OCI-LY3 (cell line): Measurements from ENCODE around the gene DEXI.

ENCODE experiments used
- H2AFZ ChIP-seq: fragments of 200-600, 300-600 bp; shearing (Covaris generic); 2 replicates; pipeline ENCODE4 v1.6.0; 2014; ENCODE audit warnings: antibody characterized with exemption, low read depth, low read length
- H3K27ac ChIP-seq: fragments of 200-600, 300-600 bp; sonication (generic); 2 replicates; pipeline ENCODE4 v1.5.1; 2014; ENCODE audit warnings: mild to moderate bottlenecking, low read length, moderate library complexity, mixed read lengths
- H3K27me3 ChIP-seq: fragments of 200-600, 300-600 bp; sonication (generic); 2 replicates; pipeline ENCODE4 v1.6.1; 2014; ENCODE audit warnings: low read depth, low read length, mixed read lengths
- H3K36me3 ChIP-seq: fragments of 200-600, 300-600 bp; sonication (generic); replicated peaks from 2 replicates; pipeline ENCODE3; 2014; ENCODE audit warnings: low read depth, low read length, mixed read lengths
- H3K4me1 ChIP-seq: fragments of 300-600, 200-600 bp; sonication (generic); 2 replicates; pipeline ENCODE4 v1.6.1; 2014; ENCODE audit warnings: low read length, mixed read lengths
- H3K4me2 ChIP-seq: fragments of 200-600, 300-600 bp; sonication (generic); 2 replicates; pipeline ENCODE4 v1.6.1; 2014; ENCODE audit warnings: low read length, mixed read lengths
- H3K4me3 ChIP-seq: fragments of 300-600, 200-600 bp; sonication (generic); 2 replicates; pipeline ENCODE4 v1.5.1; 2014; ENCODE audit warnings: antibody characterized with exemption, mild to moderate bottlenecking, low read length, moderate library complexity
- H3K79me2 ChIP-seq: fragments of 300-600, 200-600 bp; shearing (Covaris generic); 2 replicates; pipeline ENCODE4 v1.6.1; 2014; ENCODE audit warnings: mild to moderate bottlenecking, low read length, mixed read lengths
- H3K9ac ChIP-seq: fragments of 300-600, 200-600 bp; shearing (Covaris generic); 2 replicates; pipeline ENCODE4 v1.6.0; 2014; ENCODE audit warnings: mild to moderate bottlenecking, low read length, moderate library complexity
- H3K9me3 ChIP-seq: fragments of 200-600, 300-600 bp; shearing (Covaris generic); 2 replicates; pipeline ENCODE4 v1.6.1; 2014; ENCODE audit warnings: low read length, mixed read lengths; ENCODE audit not compliant: insufficient read depth
- H4K20me1 ChIP-seq: fragments of 200-600, 300-600 bp; sonication (generic); 2 replicates; pipeline ENCODE4 v1.6.1; 2016; ENCODE audit warnings: low read length, mixed read lengths; ENCODE audit not compliant: insufficient read depth
- CTCF ChIP-seq: fragments of 200-600, 300-600 bp; sonication (generic); IDR thresholded peaks from 2 replicates; pipeline ENCODE4 v1.5.1; 2014; ENCODE audit warnings: antibody characterized with exemption, low read length, low read depth
- EZH2phosphoT487 ChIP-seq: fragments of 200-600 bp; shearing (Covaris generic); IDR thresholded peaks from 2 replicates; pipeline ENCODE4 v1.6.1; 2018; ENCODE audit warnings: antibody characterized with exemption, mixed run types, low read depth

DEXI gene

GRCh38 chr16:10961231-10961630 is 19.0 kb upstream of the DEXI start:
- Histone ChIP-seq H3K4me2 (no peak overlapping the region), H3K27ac (no peak overlapping the region), H3K4me3 (no peak overlapping the region), H3K36me3 (peaks cover 10% of the 10 kb centered on the region), H3K4me1 (peaks cover 41% of the 10 kb centered on the region), H3K9ac (no peak overlapping the region), H4K20me1 (no peaks in the 10 kb centered on the region), H2AFZ (no peak overlapping the region), H3K27me3 (no peaks in the 10 kb centered on the region), H3K9me3 (peaks cover 2% of the 10 kb centered on the region; the same call in 1 of the 2 replicates), H3K79me2 (no peaks in the 10 kb centered on the region)
- TF ChIP-seq CTCF (no peak), EZH2phosphoT487 (no peak)

GRCh38 chr16:10959161-10959560 is 16.9 kb upstream of the DEXI start:
- Histone ChIP-seq H3K9me3 (no peaks in the 10 kb centered on the region), H3K27ac (no peak overlapping the region), H3K27me3 (no peaks in the 10 kb centered on the region), H3K4me3 (no peak overlapping the region), H3K9ac (no peak overlapping the region), H2AFZ (no peak overlapping the region), H3K36me3 (peaks cover 6% of the 10 kb centered on the region), H4K20me1 (no peaks in the 10 kb centered on the region), H3K4me2 (no peak overlapping the region), H3K4me1 (peaks cover 29% of the 10 kb centered on the region), H3K79me2 (peaks cover 10% of the 10 kb centered on the region)
- TF ChIP-seq EZH2phosphoT487 (no peak), CTCF (no peak)

GRCh38 chr16:10957771-10958482 is 15.7 kb upstream of the DEXI start:
- H3K79me2 ChIP-seq = peaks cover 10% of the 10 kb centered on the region
- H3K36me3 ChIP-seq = peaks cover 4% of the 10 kb centered on the region
- TF ChIP-seq EZH2phosphoT487 = no peak
- no peak for TF ChIP-seq CTCF
- no peak overlapping the region for H3K9ac ChIP-seq
- no peak overlapping the region for H3K27ac ChIP-seq
- no peaks in the 10 kb centered on the region for H3K27me3 ChIP-seq
- no peaks in the 10 kb centered on the region for H3K9me3 ChIP-seq
- H3K4me2 ChIP-seq = peak overlapping the region; percentile 40
- H4K20me1 ChIP-seq = no peaks in the 10 kb centered on the region; the same call in 1 of the 2 replicates
- H3K4me1 ChIP-seq = peaks cover 28% of the 10 kb centered on the region
- H3K4me3 ChIP-seq = no peak overlapping the region
- no peak overlapping the region for H2AFZ ChIP-seq

GRCh38 chr16:10954903-10955302 is 12.6 kb upstream of the DEXI start:
- peak overlapping the region; percentile 60 for H3K4me2 ChIP-seq
- H4K20me1 ChIP-seq = no peaks in the 10 kb centered on the region; the same call in 1 of the 2 replicates
- peaks cover 46% of the 10 kb centered on the region for H3K4me1 ChIP-seq
- peaks cover 4% of the 10 kb centered on the region for H3K36me3 ChIP-seq
- H2AFZ ChIP-seq = no peak overlapping the region
- H3K27me3 ChIP-seq = 0 out of 2 replicates have a peak, but pooled peaks cover 3% of the 10 kb centered on the region
- peaks cover 31% of the 10 kb centered on the region for H3K79me2 ChIP-seq
- no peak overlapping the region for H3K27ac ChIP-seq
- no peak overlapping the region for H3K9ac ChIP-seq
- no peak overlapping the region for H3K4me3 ChIP-seq
- TF ChIP-seq EZH2phosphoT487 (no peak), CTCF (no peak)
- no peaks in the 10 kb centered on the region for H3K9me3 ChIP-seq
